Heart left ventricle (tissue), 16 donors: Measurements from ENCODE around the gene ZNF689. TPM values are rescaled to one million over a fixed set of nuclear protein-coding genes. Genes with fewer than 3 reads are reported as not detected.

Source experiments
- ATAC-seq, 4 donors: fragments of 200-7000 bp; cut with Tn5 transposase; one replicate each; pipeline ENCODE4 v1.9.1; 2020 to 2022; ENCODE audit warnings: moderate library complexity in 4 of 4, mild to moderate bottlenecking in 3 of 4, moderate number of reproducible peaks in 1 of 4
- DNase-seq, 5 donors: peaks; one replicate each; pipeline ENCODE4 v3.0.0-alpha.2; 2020
- H3K27ac ChIP-seq, 12 donors: fragments of 200-600 bp; sonication (generic) in 4 of 12; one replicate each; pipeline versions ENCODE4 v1.5.0 to v1.8.0; 2016 to 2022; ENCODE audit warnings: mild to moderate bottlenecking in 2 of 12
- H3K27me3 ChIP-seq, 9 donors: fragments of 200-600 bp; sonication (generic) in 2 of 9; one replicate each; pipeline versions ENCODE4 v1.5.1 to v1.8.0; 2016 to 2022; ENCODE audit warnings: mild to moderate bottlenecking in 3 of 9
- H3K36me3 ChIP-seq, 9 donors: fragments of 200-600 bp; sonication (generic) in 2 of 9; one replicate each; pipeline versions ENCODE4 v1.5.0 to v1.8.0; 2018 to 2022; ENCODE audit warnings: mild to moderate bottlenecking in 2 of 9
- H3K4me1 ChIP-seq, 12 donors: fragments of 200-600 bp; sonication (generic) in 4 of 12; one replicate each; pipeline versions ENCODE4 v1.5.0 to v1.8.0; 2016 to 2022; ENCODE audit warnings: mild to moderate bottlenecking in 3 of 12
- H3K4me3 ChIP-seq, 12 donors: fragments of 200-600 bp; sonication (generic) in 4 of 12; one replicate each; pipeline versions ENCODE4 v1.5.0 to v1.8.0; 2017 to 2022; ENCODE audit warnings: mild to moderate bottlenecking in 9 of 12, moderate library complexity in 4 of 12
- H3K9me3 ChIP-seq, 12 donors: fragments of 200-600 bp; sonication (generic) in 4 of 12; one replicate each; pipeline versions ENCODE4 v1.5.0 to v1.8.0; 2016 to 2022; ENCODE audit warnings: mild to moderate bottlenecking in 1 of 12
- POLR2A ChIP-seq, 2 donors: fragments of 450-650 bp; IDR thresholded peaks; one replicate each; pipeline ENCODE4 v1.6.1; 2017; ENCODE audit warnings: antibody characterized with exemption in 2 of 2, mild to moderate bottlenecking in 2 of 2, moderate library complexity in 2 of 2
- WGBS, 4 donors: extraction: QIAGEN DNeasy Blood & Tissue Kit in 2 of 4; methylation state at CpG; one replicate each; pipeline versions ENCODE4 v1.1.5 to v1.1.7; 2013 to 2018; 5-methylcytosine and 5-hydroxymethylcytosine counted together
- intact Hi-C, 10 donors: fragments of 100-400 bp; cut with DNase I; formaldehyde crosslinking; loops; one replicate each; pipeline versions ENCODE4 v1.11.1 to v1.14.2; 2022
- polyA plus RNA-seq, 2 donors: library from polyadenylated mRNA; stranded (reverse); fragments of 200-250 nt; gene quantifications; one replicate each; pipeline ENCODE4 v1.2.3, GENCODE V29; 2013
- total RNA-seq, 9 donors: library from RNA; depleted of rRNA in 2 of 9; stranded (reverse); fragments of >200 nt in 2 of 9; fragmentation: NEBNext Ultra II Directional in 3 of 9; extraction: Animal tissue kit (Norgen Biotek cat#: 25700) in 3 of 9; gene quantifications; one replicate each; pipeline versions ENCODE4 v1.1.0 to v1.2.4, GENCODE V29; 2016 to 2023
- TF ChIP-seq, protein P1 (sequence below), 12 donors: fragments of 200-600 bp; sonication (generic) in 4 of 12; IDR thresholded peaks; one replicate each; pipeline versions ENCODE4 v1.5.0 to v1.8.0; 2018 to 2022; ENCODE audit warnings: antibody characterized with exemption in 12 of 12, mild to moderate bottlenecking in 5 of 12
- donor health status: ischemic (EF 13 %, LVEDD 7.1; RV severe dilation, severe dysfunction).
- donor health status: healthy with polysubstance abuse.
- donor health status: DM: no; HTN: yes; CAD: no.
- donor health status: DM: no; HTN: no; CAD: no.
- donor health status: ischemic (EF 25% LVEDD 6.9; RV normal size, moderate dysfunction).
- donor health status: ischemic (EF 25% LVEDD 5.7; RV mildly dilated, moderate dysfunction).
- donor health status: healthy.
- donor health status: DM: yes; HTN: yes; CAD: no.
- donor health status: ischemic (EF 35%, LVEDD 5.7; RV mildly dilated, moderate dysfunction).
- donor health status: nonischemic (EF 11% LVEDD 7.7; RV severe dilation, severe dysfunction).
- donor health status: DM: yes; HTN: yes; CAD: no.
- donor health status: PGD.
- donor health status: ischemic (EF 29% LVEDD 5.4; RV normal size, mild dysfunction).
- donor health status: nonischemic (EF 23%, LVEDD 6.1; RV moderate dilation, normal function).

Gene ZNF689
- total and polyA plus RNA-seq, 11 donors, result 2.7 to 7.9 (median 6.5) TPM

DNA sequence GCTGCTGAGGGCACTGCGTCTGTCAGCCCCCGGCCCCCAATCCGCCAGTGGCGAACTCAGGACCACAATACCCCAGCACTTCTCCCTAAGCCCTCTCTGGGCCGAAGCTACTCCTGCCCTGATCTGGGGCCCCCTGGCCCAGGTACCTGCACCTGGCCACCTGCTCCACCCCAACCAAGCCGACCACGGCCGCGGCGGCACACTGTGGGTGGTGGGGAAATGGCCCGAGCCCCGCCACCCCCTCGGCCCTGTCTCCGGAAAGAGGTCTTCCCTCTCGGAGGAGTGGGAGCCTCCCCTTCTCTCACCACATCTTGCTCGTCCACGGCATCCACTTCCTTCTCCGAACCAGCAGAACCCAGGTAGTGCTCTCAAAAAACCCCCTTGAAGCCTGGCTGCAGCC is 44.7 kb upstream of the ZNF689 start:
- H3K36me3 ChIP-seq, result peaks cover 0 to 49% (median 45%) of the 10 kb centered on the region in 9 donors
- peaks cover 0 to 39% (median 24%) of the 10 kb centered on the region in 12 donors for H3K4me1 ChIP-seq
- H3K27me3 ChIP-seq, result no peaks in the 10 kb centered on the region
- TF ChIP-seq POLR2A (IDR thresholded peaks at IDR 0.05), result no peak
- TF ChIP-seq, protein P1, sequence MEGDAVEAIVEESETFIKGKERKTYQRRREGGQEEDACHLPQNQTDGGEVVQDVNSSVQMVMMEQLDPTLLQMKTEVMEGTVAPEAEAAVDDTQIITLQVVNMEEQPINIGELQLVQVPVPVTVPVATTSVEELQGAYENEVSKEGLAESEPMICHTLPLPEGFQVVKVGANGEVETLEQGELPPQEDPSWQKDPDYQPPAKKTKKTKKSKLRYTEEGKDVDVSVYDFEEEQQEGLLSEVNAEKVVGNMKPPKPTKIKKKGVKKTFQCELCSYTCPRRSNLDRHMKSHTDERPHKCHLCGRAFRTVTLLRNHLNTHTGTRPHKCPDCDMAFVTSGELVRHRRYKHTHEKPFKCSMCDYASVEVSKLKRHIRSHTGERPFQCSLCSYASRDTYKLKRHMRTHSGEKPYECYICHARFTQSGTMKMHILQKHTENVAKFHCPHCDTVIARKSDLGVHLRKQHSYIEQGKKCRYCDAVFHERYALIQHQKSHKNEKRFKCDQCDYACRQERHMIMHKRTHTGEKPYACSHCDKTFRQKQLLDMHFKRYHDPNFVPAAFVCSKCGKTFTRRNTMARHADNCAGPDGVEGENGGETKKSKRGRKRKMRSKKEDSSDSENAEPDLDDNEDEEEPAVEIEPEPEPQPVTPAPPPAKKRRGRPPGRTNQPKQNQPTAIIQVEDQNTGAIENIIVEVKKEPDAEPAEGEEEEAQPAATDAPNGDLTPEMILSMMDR (IDR thresholded peaks at IDR 0.05), result no peak
- intact Hi-C loops, result loop anchor here in 5 of 10 donors (5.0 to 10.0 kb wide), 6 partner anchors 42 to 267 kb away; partner anchors contain the start of genes ZNF785 (in 2 of the 5), FBXL19 (in 1 of the 5), SRCAP (in 1 of the 5) and ZNF688 (in 1 of the 5)
- no peak overlapping the region for H3K4me3 ChIP-seq
- 89 to 93% (median 92%) methylated on average over 16 to 18 of the region's 18 CpGs for whole genome bisulfite sequencing, 4 donors
- H3K9me3 ChIP-seq, result no peaks in the 10 kb centered on the region
- DNase-seq (no peak), ATAC-seq (no peak)
- H3K27ac ChIP-seq, result no peak overlapping the region

DNA sequence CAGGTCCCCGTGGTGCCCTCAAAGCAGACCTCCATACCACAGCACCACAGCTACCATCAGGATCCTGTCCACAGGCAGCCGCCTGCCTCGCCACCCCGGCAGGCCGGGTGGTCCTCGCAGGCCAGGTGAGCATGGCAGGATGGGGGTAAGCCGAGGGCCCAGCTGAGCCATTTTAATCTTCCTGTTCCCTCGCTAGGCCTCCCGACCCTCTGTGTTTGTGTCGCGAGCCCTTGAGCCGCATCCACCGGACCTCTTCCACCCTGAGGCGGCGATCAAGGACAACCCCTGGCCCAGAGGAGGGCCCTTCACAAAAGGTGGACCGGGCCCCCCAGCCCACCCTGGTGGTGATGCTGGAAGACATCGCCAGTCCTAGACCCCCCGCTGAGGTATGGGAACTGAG is 42.5 kb upstream of the ZNF689 start:
- peaks cover 0 to 40% (median 25%) of the 10 kb centered on the region in 12 donors for H3K4me1 ChIP-seq
- no peak for TF ChIP-seq POLR2A (IDR thresholded peaks at IDR 0.05)
- TF ChIP-seq, protein P1 (IDR thresholded peaks at IDR 0.05), result no peak
- ATAC-seq (no peak), DNase-seq (no peak)
- no peaks in the 10 kb centered on the region for H3K27me3 ChIP-seq
- H3K9me3 ChIP-seq, result no peaks in the 10 kb centered on the region
- H3K27ac ChIP-seq, result peak overlapping the region in 2 of 12 donors; percentile 90 to 96
- H3K36me3 ChIP-seq, result peaks cover 0 to 49% (median 45%) of the 10 kb centered on the region in 9 donors
- no peak overlapping the region for H3K4me3 ChIP-seq
- intact Hi-C loops, result loop anchor here in 3 of 10 donors (5.0 to 10.0 kb wide), 3 partner anchors 68 to 128 kb away; partner anchors contain the start of genes ZNF688 (in 1 of the 3), ZNF768 (in 1 of the 3) and ZNF785 (in 1 of the 3)
- WGBS, 4 donors, result 90 to 96% (median 95%) methylated on average over 17 to 18 of the region's 18 CpGs

DNA sequence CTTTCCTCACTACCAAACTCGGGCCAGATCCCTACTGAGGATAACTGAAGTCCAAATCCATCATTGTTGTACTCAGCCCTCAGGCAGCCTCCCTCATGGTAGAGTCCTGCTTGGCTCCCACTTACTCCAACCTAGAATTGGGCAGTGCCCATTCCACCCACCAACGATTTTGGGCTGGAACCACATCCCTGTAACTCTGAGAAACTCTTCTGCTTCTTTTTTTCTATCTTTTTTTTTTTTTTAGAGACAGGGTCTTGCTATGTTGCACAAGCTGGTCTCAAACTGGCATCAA is 41.8 kb upstream of the ZNF689 start:
- H3K4me1 ChIP-seq, result peaks cover 0 to 32% (median 18%) of the 10 kb centered on the region in 12 donors
- 17 to 27% (median 23%) methylated on average over 2 of the region's 2 CpGs for WGBS, 4 donors
- no peaks in the 10 kb centered on the region for H3K9me3 ChIP-seq
- H3K36me3 ChIP-seq, result peaks cover 0 to 48% (median 44%) of the 10 kb centered on the region in 9 donors
- peak overlapping the region; percentile 60 to 93 (median 76) for H3K4me3 ChIP-seq
- H3K27ac ChIP-seq, result peak overlapping the region; percentile 67 to 99 (median 95)
- TF ChIP-seq, protein P1 (IDR thresholded peaks at IDR 0.05), result no peak
- no peak for TF ChIP-seq POLR2A (IDR thresholded peaks at IDR 0.05)
- intact Hi-C loops, result loop anchor here in 3 of 10 donors (5.0 to 10.0 kb wide), 3 partner anchors 67 to 127 kb away; partner anchors contain the start of genes ZNF688 (in 1 of the 3), ZNF768 (in 1 of the 3) and ZNF785 (in 1 of the 3)
- no peaks in the 10 kb centered on the region for H3K27me3 ChIP-seq
- no peak for ATAC-seq
- no peak for DNase-seq

DNA sequence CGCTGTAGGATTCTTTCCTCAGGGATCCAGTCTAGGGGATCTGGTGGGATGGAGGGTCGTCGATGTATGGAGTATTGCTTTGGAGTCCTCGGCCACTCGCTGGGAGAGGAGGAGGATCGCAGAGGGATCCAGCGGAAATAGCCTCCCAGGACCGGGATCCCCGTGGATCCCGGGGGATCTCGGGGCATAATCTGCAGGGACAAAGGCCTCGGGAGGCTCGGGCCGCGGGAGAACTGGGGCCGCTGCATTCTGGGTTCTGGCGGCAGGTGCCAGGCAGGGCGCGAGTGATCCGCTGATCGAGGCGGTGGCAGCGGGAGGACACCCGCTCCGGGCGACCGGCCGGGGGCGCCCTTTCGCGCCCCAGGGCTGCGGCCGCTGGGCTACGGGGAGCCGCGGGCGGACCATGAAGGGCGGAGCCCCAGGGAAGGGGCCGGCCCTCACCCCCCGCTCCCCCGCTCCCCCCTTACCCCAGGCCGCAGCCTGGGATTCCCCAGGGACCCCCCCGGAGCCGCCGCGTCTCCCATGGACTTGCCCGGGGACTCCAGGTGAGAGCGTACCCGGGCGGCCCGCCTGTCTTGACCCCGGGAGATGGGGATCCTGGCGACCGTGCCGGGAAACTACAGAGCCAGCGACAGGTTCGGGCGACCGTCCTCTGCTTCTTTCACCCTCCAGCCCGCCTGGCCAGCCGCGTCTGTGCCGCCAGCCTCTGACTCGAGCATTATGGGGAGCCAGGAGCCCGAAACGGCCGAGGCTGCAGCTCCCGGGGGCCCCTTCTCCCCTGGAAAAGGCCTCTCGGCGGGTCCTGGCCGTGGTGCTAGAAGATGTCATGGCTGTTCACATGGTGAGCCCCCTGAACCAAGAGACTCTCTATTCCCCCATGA is 41.2 kb upstream of the ZNF689 start:
- H3K27me3 ChIP-seq, result no peaks in the 10 kb centered on the region
- peak; percentile 24 to 77 (median 60) for ATAC-seq
- peaks cover 0 to 26% (median 14%) of the 10 kb centered on the region in 12 donors for H3K4me1 ChIP-seq
- WGBS, 4 donors, result 0 to 1% (median 1%) methylated on average over 17 to 71 of the region's 71 CpGs
- peak; percentile 71 to 87 (median 75) for DNase-seq
- peak overlapping the region; percentile 67 to 99 (median 95) for H3K27ac ChIP-seq
- H3K4me3 ChIP-seq, result peak overlapping the region; percentile 60 to 93 (median 76)
- TF ChIP-seq POLR2A (IDR thresholded peaks at IDR 0.05), result no peak
- TF ChIP-seq, protein P1 (IDR thresholded peaks at IDR 0.05), result peak; percentile 53 to 84 (median 72)
- intact Hi-C loops, result loop anchor here in 3 of 10 donors (2.0 to 10.0 kb wide), 4 partner anchors 47 to 127 kb away; partner anchors contain the start of genes SRCAP (in 1 of the 3), ZNF688 (in 1 of the 3), ZNF768 (in 1 of the 3) and ZNF785 (in 1 of the 3)
- H3K36me3 ChIP-seq, result peaks cover 0 to 42% (median 39%) of the 10 kb centered on the region in 9 donors
- no peaks in the 10 kb centered on the region for H3K9me3 ChIP-seq
